ENCODE data around the gene SLC27A4. TPM values are rescaled to one million over a fixed set of nuclear protein-coding genes. Genes with fewer than 3 reads are reported as not detected.

Gene SLC27A4
- total RNA-seq, 1 donor from 2014 or later: 23.0 TPM

DNA sequence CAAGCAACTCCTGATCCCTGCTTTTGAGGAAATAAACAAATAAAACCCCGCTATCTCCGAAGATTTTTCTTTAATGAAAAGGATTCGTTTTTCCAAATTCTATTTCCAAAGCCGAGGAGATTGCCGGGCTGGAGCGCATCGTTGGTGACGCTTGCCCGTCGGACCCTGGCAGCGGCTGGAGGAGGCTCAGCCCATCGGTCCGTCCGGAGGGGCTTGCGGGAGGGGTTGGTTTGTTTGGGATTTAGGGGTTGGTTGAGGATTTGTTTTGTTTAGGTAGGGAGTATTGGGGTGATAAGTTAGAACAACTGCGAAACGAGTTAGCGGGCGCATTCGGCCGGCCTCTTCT lies 51.6 kb downstream of the SLC27A4 start:
- peaks cover 26% of the 10 kb centered on the region for H3K27me3 Mint-ChIP-seq (ENCODE audit: unreplicated experiment)
- peak overlapping the region; percentile 78 for H3K4me3 Mint-ChIP-seq (ENCODE audit: unreplicated experiment)
- no peaks in the 10 kb centered on the region for H3K9me3 Mint-ChIP-seq (ENCODE audit: unreplicated experiment)

DNA sequence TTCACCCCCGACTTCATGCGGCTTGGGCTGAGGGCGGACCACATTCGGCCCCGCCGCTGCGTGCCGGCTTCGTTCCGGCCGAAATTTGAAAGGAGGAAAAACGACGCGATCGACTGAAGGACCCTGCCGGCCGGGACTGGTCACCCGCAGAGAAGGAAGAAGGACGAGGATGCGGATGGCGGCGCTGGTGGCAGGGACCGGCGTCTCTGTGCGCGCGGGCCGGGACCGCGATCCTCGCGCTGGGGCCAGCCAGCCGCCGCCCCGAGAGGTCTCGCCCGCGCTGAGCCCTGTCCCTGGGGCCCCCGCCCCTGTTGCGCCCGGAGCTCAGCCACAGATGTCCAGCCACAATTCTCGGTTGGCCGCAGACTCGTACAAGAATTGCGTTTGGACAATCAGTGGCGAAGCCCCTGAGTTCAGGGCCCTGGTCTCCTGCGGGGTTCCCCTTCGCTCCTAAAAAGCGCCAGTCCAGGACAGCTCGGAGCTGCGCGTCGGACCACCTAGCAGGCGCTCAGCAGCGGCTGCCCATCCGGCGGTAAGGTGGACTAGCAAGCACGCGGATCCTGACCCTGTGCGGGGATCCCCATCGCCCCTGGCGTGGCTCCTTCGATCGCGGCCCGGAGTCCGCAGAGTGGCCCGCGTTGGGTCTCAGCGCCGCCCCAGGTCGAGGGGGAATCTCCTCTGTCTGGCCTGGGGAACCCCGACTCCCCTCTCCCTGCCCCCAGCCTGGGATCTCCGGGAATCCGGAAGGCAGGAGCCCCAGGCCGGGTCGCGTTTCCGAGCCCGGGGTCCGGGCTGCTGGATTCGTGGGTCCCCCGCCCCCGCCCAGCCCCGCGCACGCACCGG lies 52.2 kb downstream of the SLC27A4 start:
- Mint-ChIP-seq H3K27me3 (ENCODE audit: unreplicated experiment) (peaks cover 29% of the 10 kb centered on the region), H3K4me3 (ENCODE audit: unreplicated experiment) (peak overlapping the region; percentile 78), H3K36me3 (ENCODE audit: low read depth, unreplicated experiment) (peaks cover 19% of the 10 kb centered on the region), H3K9me3 (ENCODE audit: unreplicated experiment) (no peaks in the 10 kb centered on the region), H3K4me1 (ENCODE audit: unreplicated experiment) (peaks cover 22% of the 10 kb centered on the region), H3K27ac (ENCODE audit: unreplicated experiment) (no peak overlapping the region)
- TF ChIP-seq, protein P1, sequence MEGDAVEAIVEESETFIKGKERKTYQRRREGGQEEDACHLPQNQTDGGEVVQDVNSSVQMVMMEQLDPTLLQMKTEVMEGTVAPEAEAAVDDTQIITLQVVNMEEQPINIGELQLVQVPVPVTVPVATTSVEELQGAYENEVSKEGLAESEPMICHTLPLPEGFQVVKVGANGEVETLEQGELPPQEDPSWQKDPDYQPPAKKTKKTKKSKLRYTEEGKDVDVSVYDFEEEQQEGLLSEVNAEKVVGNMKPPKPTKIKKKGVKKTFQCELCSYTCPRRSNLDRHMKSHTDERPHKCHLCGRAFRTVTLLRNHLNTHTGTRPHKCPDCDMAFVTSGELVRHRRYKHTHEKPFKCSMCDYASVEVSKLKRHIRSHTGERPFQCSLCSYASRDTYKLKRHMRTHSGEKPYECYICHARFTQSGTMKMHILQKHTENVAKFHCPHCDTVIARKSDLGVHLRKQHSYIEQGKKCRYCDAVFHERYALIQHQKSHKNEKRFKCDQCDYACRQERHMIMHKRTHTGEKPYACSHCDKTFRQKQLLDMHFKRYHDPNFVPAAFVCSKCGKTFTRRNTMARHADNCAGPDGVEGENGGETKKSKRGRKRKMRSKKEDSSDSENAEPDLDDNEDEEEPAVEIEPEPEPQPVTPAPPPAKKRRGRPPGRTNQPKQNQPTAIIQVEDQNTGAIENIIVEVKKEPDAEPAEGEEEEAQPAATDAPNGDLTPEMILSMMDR (IDR thresholded peaks at IDR 0.05; ENCODE audit: unreplicated experiment): no peak
- peak; percentile 37 for DNase-seq (ENCODE audit: low spot score)

More for the DNA sequence above, 51.6 kb downstream of the SLC27A4 start:
- Mint-ChIP-seq H3K4me1 (ENCODE audit: unreplicated experiment) (peaks cover 16% of the 10 kb centered on the region), H3K36me3 (ENCODE audit: low read depth, unreplicated experiment) (peaks cover 19% of the 10 kb centered on the region), H3K27ac (ENCODE audit: unreplicated experiment) (peak overlapping the region; percentile 15)
- TF ChIP-seq, protein P1 (IDR thresholded peaks at IDR 0.05; ENCODE audit: unreplicated experiment): no peak
- DNase-seq (ENCODE audit: low spot score): no peak

DNA sequence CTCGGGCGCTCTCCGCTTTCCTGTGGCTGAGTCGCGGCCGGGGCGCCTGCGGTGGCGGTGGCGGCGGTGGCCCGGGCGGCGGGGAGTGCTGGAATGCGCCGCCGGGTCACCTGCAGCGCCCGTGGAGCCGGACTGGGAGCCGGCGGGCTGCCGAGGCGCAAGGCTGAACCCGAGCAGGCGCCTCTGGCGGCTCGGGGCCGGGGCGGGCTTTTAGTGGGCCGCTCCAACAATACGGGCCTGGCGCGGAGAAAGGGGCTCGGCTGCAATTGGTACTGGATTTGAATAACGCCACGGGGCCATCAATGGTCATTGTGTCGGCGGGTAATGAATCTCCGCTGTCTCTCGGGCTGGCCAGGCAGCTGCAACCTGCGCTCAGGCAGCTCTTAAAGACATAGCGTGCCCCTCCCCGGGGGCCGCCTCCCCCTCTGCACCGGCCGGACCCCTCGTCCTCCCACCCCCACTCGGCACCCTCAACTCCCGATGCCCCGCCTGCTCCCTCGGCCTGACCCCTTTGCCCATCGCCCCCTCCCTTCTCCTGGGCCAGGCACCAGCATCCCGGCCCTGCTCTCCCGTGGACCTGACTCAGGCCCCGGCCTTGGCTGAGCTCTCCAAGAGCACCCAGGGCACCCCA lies 52.9 kb downstream of the SLC27A4 start:
- TF ChIP-seq, protein P1 (IDR thresholded peaks at IDR 0.05; ENCODE audit: unreplicated experiment): no peak
- Mint-ChIP-seq H3K36me3 (ENCODE audit: low read depth, unreplicated experiment) (peaks cover 15% of the 10 kb centered on the region), H3K27ac (ENCODE audit: unreplicated experiment) (no peak overlapping the region), H3K27me3 (ENCODE audit: unreplicated experiment) (peaks cover 30% of the 10 kb centered on the region), H3K4me1 (ENCODE audit: unreplicated experiment) (peaks cover 25% of the 10 kb centered on the region), H3K9me3 (ENCODE audit: unreplicated experiment) (no peaks in the 10 kb centered on the region), H3K4me3 (ENCODE audit: unreplicated experiment) (no peak overlapping the region)
- no peak for DNase-seq (ENCODE audit: low spot score)

DNA sequence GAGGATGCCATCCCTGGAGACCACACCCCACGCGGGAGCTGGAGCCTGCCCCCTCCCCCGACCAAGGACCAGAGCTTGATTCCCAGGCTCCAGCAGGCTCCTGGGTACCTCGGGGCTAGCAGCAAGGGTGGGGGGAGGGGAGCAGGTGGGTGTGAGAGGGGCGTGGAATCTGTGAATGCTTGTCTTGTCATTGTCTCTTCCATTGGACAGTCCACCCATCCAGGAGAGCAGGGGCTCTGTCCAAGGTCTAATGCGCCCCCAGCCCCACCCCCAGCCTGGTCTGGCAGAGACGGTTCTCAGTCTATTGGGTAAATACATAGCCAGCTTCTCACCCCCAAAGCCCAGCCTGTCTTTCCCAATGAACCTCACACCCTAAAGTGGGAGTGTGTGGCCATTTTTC lies 53.6 kb downstream of the SLC27A4 start:
- Mint-ChIP-seq H3K4me1 (ENCODE audit: unreplicated experiment) (peaks cover 25% of the 10 kb centered on the region), H3K36me3 (ENCODE audit: low read depth, unreplicated experiment) (peaks cover 13% of the 10 kb centered on the region), H3K27ac (ENCODE audit: unreplicated experiment) (no peak overlapping the region), H3K27me3 (ENCODE audit: unreplicated experiment) (peaks cover 30% of the 10 kb centered on the region), H3K4me3 (ENCODE audit: unreplicated experiment) (peak overlapping the region; percentile 37), H3K9me3 (ENCODE audit: unreplicated experiment) (no peaks in the 10 kb centered on the region)
- TF ChIP-seq, protein P1 (IDR thresholded peaks at IDR 0.05; ENCODE audit: unreplicated experiment): no peak
- no peak for DNase-seq (ENCODE audit: low spot score)

Data from endothelial cell (in vitro differentiated cells).